Activated CD8-positive, alpha-beta T cell treated with anti-CD3 and anti-CD28 coated beads for 36 hours (primary cell): Measurements from ENCODE around the gene ASF1A. TPM values are rescaled to one million over a fixed set of nuclear protein-coding genes. Genes with fewer than 3 reads are reported as not detected.

ENCODE experiments used
- ATAC-seq: fragments of 200-7000 bp; cut with Tn5 transposase; one replicate; pipeline ENCODE4 v1.10.0; 2021; ENCODE audit warnings: mild to moderate bottlenecking, moderate library complexity
- CTCF ChIA-PET: fragments of 350-600 bp; sonication (Branson Sonifier 250); formaldehyde crosslinking; loops from one replicate; lab custom pipeline; 2021; ENCODE audit warnings: antibody characterized with exemption; lab: Charles Lee
- POLR2A ChIA-PET: fragments of 350-600 bp; sonication (Branson Sonifier 250); formaldehyde crosslinking; loops from one replicate; lab custom pipeline; 2021; ENCODE audit warnings: antibody characterized with exemption; lab: Charles Lee
- DNase-seq: peaks from one replicate; pipeline ENCODE4 v3.0.0-alpha.2; 2020
- H3K27ac Mint-ChIP-seq: one replicate; pipeline ENCODE4 v1.8.0; 2021; ENCODE audit warnings: mild to moderate bottlenecking, mixed read lengths
- H3K27me3 Mint-ChIP-seq: one replicate; pipeline ENCODE4 v1.8.0; 2021; ENCODE audit warnings: mixed read lengths
- H3K36me3 Mint-ChIP-seq: one replicate; pipeline ENCODE4 v1.8.0; 2021; ENCODE audit warnings: low read depth, mixed read lengths
- H3K4me1 Mint-ChIP-seq: one replicate; pipeline ENCODE4 v1.8.0; 2021; ENCODE audit warnings: low read depth, mixed read lengths
- H3K4me3 Mint-ChIP-seq: one replicate; pipeline ENCODE4 v1.8.0; 2021; ENCODE audit warnings: mild to moderate bottlenecking, moderate library complexity, mixed read lengths
- H3K9me3 Mint-ChIP-seq: one replicate; pipeline ENCODE4 v1.8.0; 2021; ENCODE audit warnings: mixed read lengths
- CTCF ChIP-seq: fragments of 200-600 bp; IDR thresholded peaks from one replicate; pipeline ENCODE4 v1.8.0; 2022; ENCODE audit warnings: antibody characterized with exemption, mild to moderate bottlenecking
- intact Hi-C: fragments of 100-400 bp; cut with micrococcal nuclease; formaldehyde crosslinking; loops from one replicate; pipeline ENCODE4 v1.10.0; 2022
- total RNA-seq, 2 experiments: library from RNA; stranded (reverse); gene quantifications; one replicate each; pipeline ENCODE4 v1.2.3, GENCODE V29; 2021

ASF1A gene
- total RNA-seq: 10 to 100 TPM; 36.4 to 39.0 TPM

DNA sequence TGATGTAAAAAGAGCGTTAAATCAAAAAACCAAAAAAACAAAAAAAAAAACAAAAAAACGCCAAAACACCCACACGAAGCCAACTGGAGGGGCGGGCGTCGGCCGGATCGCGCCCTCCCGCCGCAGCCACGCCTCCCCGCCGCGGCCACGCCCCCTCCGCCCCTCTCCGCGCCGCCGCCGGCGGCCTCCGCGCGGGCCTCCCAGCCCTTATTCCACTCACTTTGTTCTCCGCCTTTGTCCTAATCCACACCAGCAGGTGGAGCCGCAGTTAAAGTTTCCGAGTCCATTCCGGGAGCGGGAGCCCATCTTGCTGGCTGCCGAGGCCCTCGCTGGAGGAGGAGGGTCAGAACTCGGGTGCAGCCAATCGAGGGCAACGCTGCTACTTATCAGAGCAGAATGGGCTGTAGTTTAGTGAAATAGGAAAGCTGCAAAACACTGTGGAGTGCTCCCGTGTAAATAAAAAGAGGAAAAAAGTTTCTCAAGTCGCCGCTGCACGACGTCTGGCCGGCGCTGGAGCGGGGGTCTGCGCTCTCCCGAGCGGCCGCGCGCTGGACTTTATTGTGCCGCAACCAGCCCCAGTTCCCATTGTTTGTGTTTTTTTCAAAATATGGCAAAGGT lies at the start of gene ASF1A:
Gene ASF1A, plus strand, starts transcription at position 346 of the 618 bp plus-strand sequence. Its CDS starts 262 bp downstream, at position 608.
- CTCF ChIA-PET: interaction anchor here (0.7 to 3.3 kb wide), 10 partner anchors 11 to 328 kb away, joined by 3 to 19 read pairs (median 4); no protein-coding TSS in a partner anchor
- no peaks in the 10 kb centered on the region for H3K27me3 Mint-ChIP-seq
- peak within 1 kb of the TSS; percentile 99 for H3K27ac Mint-ChIP-seq
- H3K9me3 Mint-ChIP-seq: no peaks in the 10 kb centered on the region
- intact Hi-C loops: loop anchor here (2.0 to 5.0 kb wide), 4 partner anchors 49 to 187 kb away; partner anchors contain the start of gene FAM184A
- H3K4me3 Mint-ChIP-seq: peak within 1 kb of the TSS; percentile 91
- peaks cover 32% of the 10 kb centered on the region for H3K36me3 Mint-ChIP-seq
- peaks cover 55% of the 10 kb centered on the region for H3K4me1 Mint-ChIP-seq
- TF ChIP-seq CTCF: peak; percentile 8
- DNase-seq (peak; percentile 97), ATAC-seq (peak; percentile 77)
- POLR2A ChIA-PET: interaction anchor here (0.7 to 2.7 kb wide), 10 partner anchors 10 to 335 kb away, joined by 3 to 13 read pairs (median 4); no protein-coding TSS in a partner anchor

GRCh38 chr6:118844915-118845314 lies 49.0 kb upstream of the ASF1A start:
- peak overlapping the region; percentile 40 for H3K27ac Mint-ChIP-seq
- no peak for TF ChIP-seq CTCF
- no peaks in the 10 kb centered on the region for H3K27me3 Mint-ChIP-seq
- H3K36me3 Mint-ChIP-seq: peaks cover 19% of the 10 kb centered on the region
- intact Hi-C loops: loop anchor here (2.0 kb wide), 1 partner anchor 50 kb away; the partner anchor contains the start of gene ASF1A
- peaks cover 39% of the 10 kb centered on the region for H3K4me1 Mint-ChIP-seq
- ChIA-PET POLR2A (interaction anchor here (0.9 to 1.7 kb wide), 5 partner anchors 13 to 70 kb away, joined by 3 to 5 read pairs (median 3); no protein-coding TSS in a partner anchor), CTCF (interaction anchor here (0.9 to 1.7 kb wide), 5 partner anchors 16 to 280 kb away, joined by 3 to 7 read pairs (median 4); no protein-coding TSS in a partner anchor)
- H3K9me3 Mint-ChIP-seq: peaks cover 2% of the 10 kb centered on the region
- ATAC-seq (peak; percentile 64), DNase-seq (no peak)
- no peak overlapping the region for H3K4me3 Mint-ChIP-seq

- Mint-ChIP-seq H3K4me3 (no peak overlapping the region), H3K4me1 (peaks cover 8% of the 10 kb centered on the region), H3K27me3 (no peaks in the 10 kb centered on the region), H3K36me3 (peaks cover 10% of the 10 kb centered on the region), H3K9me3 (no peaks in the 10 kb centered on the region), H3K27ac (no peak overlapping the region)
- ChIA-PET CTCF (interaction anchor here (1.4 kb wide), 1 partner anchor 12 kb away, joined by 3 read pairs; no protein-coding TSS in a partner anchor), POLR2A (interaction anchor here (0.6 kb wide), 1 partner anchor 355 kb away, joined by 3 read pairs; no protein-coding TSS in a partner anchor)
- DNase-seq: no peak
- no peak for ATAC-seq
- intact Hi-C loops: no loop called here
- TF ChIP-seq CTCF: no peak
These were observed 40.5 kb upstream of the ASF1A start for GRCh38 chr6:118853408-118853807.

DNA sequence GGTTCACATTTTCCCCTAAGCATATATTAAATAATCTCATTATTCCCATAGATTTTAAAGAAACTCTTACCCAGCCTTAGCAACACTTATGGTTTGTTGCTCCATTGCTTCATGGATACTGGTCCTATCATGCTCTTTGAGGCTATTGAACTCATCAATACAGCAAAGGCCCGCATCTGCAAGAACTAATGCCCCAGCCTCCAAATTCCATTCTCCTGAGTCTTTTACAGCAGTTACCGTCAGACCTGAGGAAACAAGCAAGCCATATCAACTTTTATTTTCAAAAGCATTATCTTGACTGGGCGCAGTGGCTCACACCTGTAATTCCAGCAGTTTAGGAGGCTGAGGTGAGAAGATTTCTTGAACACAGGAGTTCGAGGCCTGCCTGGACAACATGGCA lies 37.7 kb upstream of the ASF1A start:
- POLR2A ChIA-PET: interaction anchor here (0.9 kb wide), 1 partner anchor 35 kb away, joined by 4 read pairs; no protein-coding TSS in a partner anchor
- no peaks in the 10 kb centered on the region for H3K27me3 Mint-ChIP-seq
- peaks cover 27% of the 10 kb centered on the region for H3K4me1 Mint-ChIP-seq
- H3K9me3 Mint-ChIP-seq: peaks cover 5% of the 10 kb centered on the region
- H3K4me3 Mint-ChIP-seq: no peak overlapping the region
- no peak overlapping the region for H3K27ac Mint-ChIP-seq
- CTCF ChIA-PET: interaction anchor here (0.9 kb wide), 1 partner anchor 9 kb away, joined by 3 read pairs; no protein-coding TSS in a partner anchor
- no peak for TF ChIP-seq CTCF
- no peak for DNase-seq
- ATAC-seq: no peak
- peaks cover 20% of the 10 kb centered on the region for H3K36me3 Mint-ChIP-seq
- intact Hi-C loops: no loop called here
